Mesendoderm (in vitro differentiated cells): ENCODE measurements around the gene NUDT19.
A peak's percentile ranks its signal among the peaks of the same experiment; 100 is the strongest.
"Not testable (repeated sequence)": the region's sequence is repeated elsewhere in the genome, so short reads cannot be mapped to it uniquely, and the experiment has no call there.

Experiments
- DNase-seq: peaks from one replicate; pipeline ENCODE4 v3.0.0; 2013
- H2AK5ac ChIP-seq: 2 replicates; pipeline ENCODE4 v1.6.1; 2013; ENCODE audit warnings: low read length, inconsistent platforms
- H2BK120ac ChIP-seq: 2 replicates; pipeline ENCODE4 v1.6.1; 2013; ENCODE audit warnings: low read depth, mild to moderate bottlenecking, low read length, moderate library complexity, mixed read lengths
- H2BK15ac ChIP-seq: replicated peaks from 2 replicates; pipeline ENCODE4 v1.6.1; 2013; ENCODE audit warnings: low read depth, mild to moderate bottlenecking, moderate library complexity
- H2BK5ac ChIP-seq: 2 replicates; pipeline ENCODE4 v1.6.1; 2013; ENCODE audit warnings: low read length, inconsistent platforms
- H3K18ac ChIP-seq: 2 replicates; pipeline ENCODE4 v1.6.1; 2013; ENCODE audit warnings: mild to moderate bottlenecking, low read length, mixed read lengths
- H3K23ac ChIP-seq: one replicate; pipeline ENCODE4 v1.6.1; 2013; ENCODE audit warnings: low read length
- H3K27ac ChIP-seq: 2 replicates; pipeline ENCODE4 v1.5.1; 2013; ENCODE audit warnings: low read depth, mild to moderate bottlenecking, inconsistent platforms, low read length, moderate library complexity
- H3K27me3 ChIP-seq: 2 replicates; pipeline ENCODE4 v1.6.1; 2013; ENCODE audit warnings: low read length, control low read depth, mild to moderate bottlenecking, inconsistent platforms; ENCODE audit not compliant: insufficient read depth, poor library complexity
- H3K36me3 ChIP-seq: 2 replicates; pipeline ENCODE4 v1.6.1; 2013; ENCODE audit warnings: low read length, inconsistent platforms; ENCODE audit not compliant: control insufficient read depth, insufficient read depth
- H3K4ac ChIP-seq: one replicate; pipeline ENCODE4 v1.6.1; 2013; ENCODE audit warnings: low read depth, mild to moderate bottlenecking, low read length, moderate library complexity
- H3K4me1 ChIP-seq: 2 replicates; pipeline ENCODE4 v1.6.1; 2013; ENCODE audit warnings: low read depth, low read length, inconsistent platforms; ENCODE audit not compliant: control insufficient read depth
- H3K4me2 ChIP-seq: 2 replicates; pipeline ENCODE4 v1.6.1; 2013; ENCODE audit warnings: low read length
- H3K4me3 ChIP-seq: 2 replicates; pipeline ENCODE4 v1.5.1; 2013; ENCODE audit warnings: mild to moderate bottlenecking, low read length
- H3K56ac ChIP-seq: one replicate; pipeline ENCODE4 v1.6.1; 2013; ENCODE audit warnings: low read length
- H3K79me1 ChIP-seq: 2 replicates; pipeline ENCODE4 v1.6.1; 2013; ENCODE audit warnings: low read length, inconsistent platforms
- H3K79me2 ChIP-seq: 2 replicates; pipeline ENCODE4 v1.6.1; 2013; ENCODE audit warnings: mild to moderate bottlenecking, low read length; ENCODE audit not compliant: control insufficient read depth, insufficient read depth
- H3K9ac ChIP-seq: 2 replicates; pipeline ENCODE4 v1.6.1; 2013; ENCODE audit warnings: low read length, inconsistent platforms
- H4K5ac ChIP-seq: one replicate; pipeline ENCODE4 v1.6.1; 2013; ENCODE audit warnings: low read length
- H4K8ac ChIP-seq: one replicate; pipeline ENCODE4 v1.6.1; 2013; ENCODE audit warnings: low read depth, mild to moderate bottlenecking, control low read depth, low read length, moderate library complexity
- WGBS: extraction: QIAGEN DNeasy Blood & Tissue Kit; methylation state at CpG from one replicate; pipeline ENCODE4 v1.1.7; 2013; ENCODE audit warnings: low lambda C conversion rate, missing lambda C conversion rate; ENCODE audit not compliant: insufficient coverage; ENCODE audit errors: extremely low coverage; 5-methylcytosine and 5-hydroxymethylcytosine counted together

Gene NUDT19

DNA sequence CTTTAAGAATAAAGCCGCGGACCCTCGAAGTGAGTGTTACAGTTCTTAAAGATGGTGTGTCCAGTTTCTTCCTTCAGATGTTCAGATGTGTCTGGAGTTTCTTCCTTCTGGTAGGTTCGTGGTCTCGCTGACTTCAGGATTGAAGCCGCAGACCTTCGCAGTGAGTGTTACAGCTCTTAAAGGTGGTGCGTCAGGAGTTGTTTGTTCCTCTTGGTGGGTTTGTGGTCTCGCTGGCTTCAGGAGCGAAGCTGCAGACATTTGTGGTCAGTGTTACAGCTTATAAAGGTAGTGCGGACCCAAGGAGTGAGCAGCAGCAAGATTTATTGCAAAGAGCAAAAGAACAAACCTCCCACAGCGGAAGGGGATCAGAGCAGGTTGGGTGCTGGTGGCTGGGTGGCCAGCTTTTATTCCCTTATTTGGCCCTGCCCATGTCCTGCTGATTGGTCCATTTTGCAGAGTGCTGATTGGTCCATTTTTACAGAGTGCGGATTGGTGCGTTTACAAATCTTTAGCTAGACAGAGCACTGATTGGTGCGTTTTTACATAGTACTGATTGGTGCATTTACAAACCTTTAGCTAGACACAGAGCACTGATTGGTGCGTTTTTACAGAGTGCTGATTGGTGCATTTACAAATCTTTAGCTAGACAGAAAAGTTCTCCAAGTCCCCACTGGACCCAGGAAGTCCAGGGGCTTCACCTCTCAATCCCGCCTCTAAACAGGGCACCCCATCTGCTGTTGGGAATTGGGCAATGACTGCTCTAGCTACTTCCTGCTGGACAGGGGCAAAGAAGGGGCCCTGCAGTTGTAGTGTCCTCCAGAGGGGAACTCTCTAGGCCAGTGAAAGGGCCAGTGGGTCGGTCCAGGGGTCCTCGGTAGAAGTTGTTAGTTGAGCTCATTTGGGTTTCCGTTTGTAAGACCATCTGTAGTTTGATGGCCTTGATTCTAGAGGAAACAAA is 1.8 kb downstream of the NUDT19 start:
- not testable (repeated sequence) for H2BK5ac ChIP-seq, H3K23ac ChIP-seq, H3K9ac ChIP-seq, H3K79me2 ChIP-seq, H3K4me3 ChIP-seq, H3K4me2 ChIP-seq, H4K8ac ChIP-seq, H4K5ac ChIP-seq, H3K4ac ChIP-seq, H3K4me1 ChIP-seq, H3K27ac ChIP-seq, H2AK5ac ChIP-seq, H2BK120ac ChIP-seq, H3K36me3 ChIP-seq, H2BK15ac ChIP-seq, H3K18ac ChIP-seq, H3K79me1 ChIP-seq, H3K56ac ChIP-seq, H3K27me3 ChIP-seq
- DNase-seq, result peak; percentile 24
- WGBS, result no CpG with 5 or more reads among the region's 20 CpGs

DNA sequence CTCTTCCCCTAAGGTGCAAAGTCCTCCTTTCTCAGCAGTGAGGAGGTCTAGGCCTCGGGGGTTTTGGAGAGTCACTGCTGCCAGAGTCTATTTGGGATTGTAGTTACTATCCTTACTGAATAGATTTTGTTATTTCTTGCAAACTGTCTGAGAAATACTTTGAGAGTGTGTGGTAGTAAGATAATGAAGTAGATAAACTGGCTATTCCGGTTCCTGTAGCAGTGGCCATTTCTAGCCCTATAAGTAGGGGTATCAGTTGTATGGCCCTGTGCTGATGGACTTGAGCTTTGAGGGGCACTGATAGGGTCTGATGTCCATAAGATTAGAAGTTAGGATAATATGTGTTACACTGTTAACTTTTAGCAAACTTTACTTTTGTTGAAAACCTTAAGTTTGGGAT is 2.7 kb downstream of the NUDT19 start:
- H3K4me1 ChIP-seq, H4K8ac ChIP-seq: not testable (repeated sequence)

GRCh38 chr19:32694851-32695250 is 3.2 kb downstream of the NUDT19 start:
- H3K18ac ChIP-seq, H3K4me2 ChIP-seq, H3K27me3 ChIP-seq, H4K8ac ChIP-seq, H3K79me1 ChIP-seq, DNase-seq, H3K4ac ChIP-seq, H2BK5ac ChIP-seq, H2BK15ac ChIP-seq, H2AK5ac ChIP-seq, H3K56ac ChIP-seq, H3K27ac ChIP-seq, H3K9ac ChIP-seq, H3K4me3 ChIP-seq, H3K4me1 ChIP-seq, H3K23ac ChIP-seq, H3K79me2 ChIP-seq, H2BK120ac ChIP-seq, H3K36me3 ChIP-seq, H4K5ac ChIP-seq: not testable (repeated sequence)
- no CpG with 5 or more reads among the region's 2 CpGs for WGBS

More for the DNA sequence above, 2.7 kb downstream of the NUDT19 start:
- H3K4me2 ChIP-seq, H3K79me1 ChIP-seq, H3K79me2 ChIP-seq, H3K4me3 ChIP-seq, H2BK120ac ChIP-seq, H3K27ac ChIP-seq, H3K27me3 ChIP-seq, H3K36me3 ChIP-seq, H3K56ac ChIP-seq, DNase-seq, H3K18ac ChIP-seq, H4K5ac ChIP-seq, H2BK15ac ChIP-seq, H2BK5ac ChIP-seq, H2AK5ac ChIP-seq, H3K23ac ChIP-seq, H3K4ac ChIP-seq, H3K9ac ChIP-seq: not testable (repeated sequence)
- no CpG with 5 or more reads among the region's 2 CpGs for WGBS

GRCh38 chr19:32695506-32695905 is 3.9 kb downstream of the NUDT19 start:
- not testable (repeated sequence) for H3K4ac ChIP-seq, H3K27me3 ChIP-seq, H3K56ac ChIP-seq, H3K36me3 ChIP-seq, H3K27ac ChIP-seq, H4K5ac ChIP-seq, H2AK5ac ChIP-seq, H3K9ac ChIP-seq, H3K79me2 ChIP-seq, H3K79me1 ChIP-seq, H3K4me2 ChIP-seq, H2BK120ac ChIP-seq, H2BK5ac ChIP-seq, H3K4me3 ChIP-seq, H4K8ac ChIP-seq, H2BK15ac ChIP-seq, DNase-seq, H3K23ac ChIP-seq, H3K4me1 ChIP-seq, H3K18ac ChIP-seq
- WGBS, result no CpG with 5 or more reads among the region's 6 CpGs

GRCh38 chr19:32696771-32697170 is 5.2 kb downstream of the NUDT19 start:
- H2AK5ac ChIP-seq, H3K56ac ChIP-seq, H3K27ac ChIP-seq, H2BK5ac ChIP-seq, DNase-seq, H3K4me2 ChIP-seq, H4K8ac ChIP-seq, H2BK15ac ChIP-seq, H3K4ac ChIP-seq, H3K18ac ChIP-seq, H3K27me3 ChIP-seq, H3K4me3 ChIP-seq, H3K9ac ChIP-seq, H3K4me1 ChIP-seq, H3K79me1 ChIP-seq, H3K79me2 ChIP-seq, H3K36me3 ChIP-seq, H4K5ac ChIP-seq, H2BK120ac ChIP-seq, H3K23ac ChIP-seq: not testable (repeated sequence)
- no CpG with 5 or more reads among the region's 3 CpGs for WGBS

DNA sequence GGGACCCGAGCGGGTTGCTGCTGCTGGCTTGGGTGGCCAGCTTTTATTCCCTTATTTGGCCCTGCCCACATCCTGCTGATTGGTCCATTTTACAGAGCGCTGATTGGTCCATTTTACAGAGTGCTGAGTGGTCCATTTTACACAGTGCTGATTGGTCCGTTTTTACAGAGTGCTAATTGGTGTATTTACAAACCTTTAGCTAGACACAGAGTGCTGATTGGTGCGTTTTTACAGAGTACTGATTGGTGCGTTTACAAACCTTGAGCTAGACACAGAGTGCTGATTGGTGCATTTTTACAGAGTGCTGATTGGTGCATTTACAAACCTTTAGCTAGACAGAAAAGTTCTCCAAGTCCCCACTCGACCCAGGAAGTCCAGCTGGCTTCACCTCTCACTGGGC is 8.5 kb downstream of the NUDT19 start:
- H3K9ac ChIP-seq, H2BK120ac ChIP-seq: not testable (repeated sequence)

More for the DNA sequence above, 8.5 kb downstream of the NUDT19 start:
- not testable (repeated sequence) for H3K4me2 ChIP-seq, DNase-seq, H3K4ac ChIP-seq, H4K5ac ChIP-seq, H2AK5ac ChIP-seq, H3K79me1 ChIP-seq, H2BK5ac ChIP-seq, H3K27ac ChIP-seq, H3K18ac ChIP-seq, H3K79me2 ChIP-seq, H3K36me3 ChIP-seq, H3K4me1 ChIP-seq, H3K23ac ChIP-seq, H3K56ac ChIP-seq, H3K27me3 ChIP-seq, H4K8ac ChIP-seq, H3K4me3 ChIP-seq, H2BK15ac ChIP-seq
- no CpG with 5 or more reads among the region's 7 CpGs for WGBS
